Liver (tissue), 9 donors: ENCODE results near the gene IFI16. TPM values are rescaled to one million over a fixed set of nuclear protein-coding genes. Genes with fewer than 3 reads are reported as not detected.
"Not testable (repeated sequence)": the region's sequence is repeated elsewhere in the genome, so short reads cannot be mapped to it uniquely, and the experiment has no call there.

Source experiments
- DNase-seq: peaks from one replicate; pipeline ENCODE4 v3.0.0-alpha.2; 2017; ENCODE audit warnings: low spot score
- H3K27ac ChIP-seq, 2 donors: one replicate each; pipeline ENCODE4 v1.7.0; 2013; ENCODE audit warnings: inconsistent platforms in 2 of 2, low read length in 2 of 2, control low read depth in 1 of 2, low read depth in 1 of 2, mild to moderate bottlenecking in 1 of 2
- H3K27me3 ChIP-seq, 4 donors: one replicate each; pipeline versions ENCODE4 v1.6.1 to v1.7.0; 2013; ENCODE audit warnings: low read length in 3 of 4, inconsistent platforms in 1 of 4, mild to moderate bottlenecking in 1 of 4, moderate library complexity in 1 of 4; ENCODE audit not compliant: control insufficient read depth in 4 of 4, insufficient read depth in 4 of 4
- H3K36me3 ChIP-seq, 4 donors: one replicate each; pipeline versions ENCODE4 v1.6.1 to v1.7.0; 2013; ENCODE audit warnings: low read length in 3 of 4, mild to moderate bottlenecking in 3 of 4, low read depth in 1 of 4, moderate library complexity in 1 of 4; ENCODE audit not compliant: control insufficient read depth in 4 of 4, insufficient read depth in 3 of 4
- H3K4me1 ChIP-seq, 4 donors: one replicate each; pipeline versions ENCODE4 v1.6.1 to v1.7.0; 2013; ENCODE audit warnings: low read length in 3 of 4, mild to moderate bottlenecking in 3 of 4, moderate library complexity in 1 of 4; ENCODE audit not compliant: control insufficient read depth in 4 of 4, insufficient read depth in 4 of 4
- H3K4me3 ChIP-seq, 3 donors: one replicate each; pipeline versions ENCODE4 v1.6.1 to v1.7.0; 2013; ENCODE audit warnings: low read length in 3 of 3, control low read depth in 1 of 3, low read depth in 1 of 3, mild to moderate bottlenecking in 1 of 3
- H3K9ac ChIP-seq, 2 donors: one replicate each; pipeline ENCODE4 v1.7.0; 2013; ENCODE audit warnings: low read length in 2 of 2, mild to moderate bottlenecking in 2 of 2, moderate library complexity in 2 of 2, control low read depth in 1 of 2, low read depth in 1 of 2
- H3K9me3 ChIP-seq, 4 donors: one replicate each; pipeline versions ENCODE4 v1.6.1 to v1.7.0; 2013; ENCODE audit warnings: low read length in 3 of 4; ENCODE audit not compliant: control insufficient read depth in 4 of 4
- EGR1 ChIP-seq, 2 donors: IDR thresholded peaks; 2 replicates each; pipeline ENCODE4 v1.6.1; 2016 to 2018; ENCODE audit warnings: antibody characterized with exemption in 2 of 2, low read depth in 2 of 2
- FOXA1 ChIP-seq: IDR thresholded peaks from 2 replicates; pipeline ENCODE4 v1.6.1; 2016; ENCODE audit warnings: antibody characterized with exemption
- FOXA2 ChIP-seq: IDR thresholded peaks from 2 replicates; pipeline ENCODE4 v1.6.1; 2016; ENCODE audit warnings: antibody characterized with exemption
- GABPA ChIP-seq, 2 donors: IDR thresholded peaks in 1 of 2; conservative IDR thresholded peaks in 1 of 2; 2 replicates each; pipeline ENCODE4 v1.6.1; 2016; ENCODE audit warnings: antibody characterized with exemption in 2 of 2, mild to moderate bottlenecking in 1 of 2, moderate library complexity in 1 of 2
- HNF4G ChIP-seq: IDR thresholded peaks from 2 replicates; pipeline ENCODE4 v1.6.1; 2016; ENCODE audit warnings: antibody characterized with exemption
- JUND ChIP-seq, 2 donors: IDR thresholded peaks; 2 replicates each; pipeline ENCODE4 v1.6.1; 2016; ENCODE audit warnings: antibody characterized with exemption in 2 of 2
- NR2F2 ChIP-seq: IDR thresholded peaks from 2 replicates; pipeline ENCODE4 v1.6.1; 2016; ENCODE audit warnings: antibody characterized with exemption
- RAD21 ChIP-seq, 2 donors: IDR thresholded peaks; 2 replicates each; pipeline ENCODE4 v1.6.1; 2016; ENCODE audit warnings: antibody characterized with exemption in 2 of 2, mild to moderate bottlenecking in 2 of 2
- RXRA ChIP-seq, 2 donors: IDR thresholded peaks; 2 replicates each; pipeline ENCODE4 v1.6.1; 2017 to 2018; ENCODE audit warnings: antibody characterized with exemption in 2 of 2, mild to moderate bottlenecking in 1 of 2
- SP1 ChIP-seq: IDR thresholded peaks from 2 replicates; pipeline ENCODE4 v1.6.1; 2018; ENCODE audit warnings: antibody characterized with exemption, mild to moderate bottlenecking
- TAF1 ChIP-seq: conservative IDR thresholded peaks from 2 replicates; pipeline ENCODE4 v1.6.1; 2016; ENCODE audit warnings: antibody characterized with exemption, mild to moderate bottlenecking
- YY1 ChIP-seq: IDR thresholded peaks from 2 replicates; pipeline ENCODE4 v1.6.1; 2016; ENCODE audit warnings: antibody characterized with exemption, mild to moderate bottlenecking
- WGBS: extraction: QIAGEN DNeasy Blood & Tissue Kit; methylation state at CpG from one replicate; pipeline ENCODE4 v1.1.7; 2013; 5-methylcytosine and 5-hydroxymethylcytosine counted together
- polyA plus RNA-seq, 2 donors: library from polyadenylated mRNA; stranded (reverse) in 1 of 2; unstranded in 1 of 2; fragments of 200-250 nt in 1 of 2; fragments of >200 nt in 1 of 2; fragmentation: Nextera tagmentation in 1 of 2; extraction: Ambion mirVana in 1 of 2; gene quantifications; one replicate each; pipeline versions ENCODE4 v1.2.1 to v1.2.3, GENCODE V29; 2013 to 2015
- total RNA-seq, 2 donors: library from RNA; depleted of rRNA; stranded (reverse); fragments of >200 nt; gene quantifications; one replicate each; pipeline ENCODE4 v1.2.3, GENCODE V29; 2014
- TF ChIP-seq, protein P1 (sequence below): fragments of 150-350 bp; IDR thresholded peaks from 2 replicates; pipeline ENCODE4 v1.5.1; 2017; ENCODE audit warnings: improper control_type of control experiment, low read depth, low read length; ENCODE audit not compliant: missing input control
- TF ChIP-seq, protein P2 (sequence below): IDR thresholded peaks from 2 replicates; pipeline ENCODE4 v1.6.1; 2016; ENCODE audit warnings: antibody characterized with exemption
- TF ChIP-seq, protein P3 (sequence below): IDR thresholded peaks from 2 replicates; pipeline ENCODE4 v1.6.1; 2016; ENCODE audit warnings: antibody characterized with exemption
- TF ChIP-seq, protein P4 (sequence below): IDR thresholded peaks from 2 replicates; pipeline ENCODE4 v1.6.1; 2016; ENCODE audit warnings: antibody characterized with exemption
- TF ChIP-seq, protein P5 (sequence below): IDR thresholded peaks from 2 replicates; pipeline ENCODE4 v1.6.1; 2016; ENCODE audit warnings: antibody characterized with exemption, mild to moderate bottlenecking
- donor health status: healthy.
- donor health status: healthy.
- donor health status: healthy.
- donor health status: healthy.
- donor health status: healthy.

Gene IFI16
- total and polyA plus RNA-seq, 4 donors: 7.9 to 10.3 (median 9.0) TPM

DNA sequence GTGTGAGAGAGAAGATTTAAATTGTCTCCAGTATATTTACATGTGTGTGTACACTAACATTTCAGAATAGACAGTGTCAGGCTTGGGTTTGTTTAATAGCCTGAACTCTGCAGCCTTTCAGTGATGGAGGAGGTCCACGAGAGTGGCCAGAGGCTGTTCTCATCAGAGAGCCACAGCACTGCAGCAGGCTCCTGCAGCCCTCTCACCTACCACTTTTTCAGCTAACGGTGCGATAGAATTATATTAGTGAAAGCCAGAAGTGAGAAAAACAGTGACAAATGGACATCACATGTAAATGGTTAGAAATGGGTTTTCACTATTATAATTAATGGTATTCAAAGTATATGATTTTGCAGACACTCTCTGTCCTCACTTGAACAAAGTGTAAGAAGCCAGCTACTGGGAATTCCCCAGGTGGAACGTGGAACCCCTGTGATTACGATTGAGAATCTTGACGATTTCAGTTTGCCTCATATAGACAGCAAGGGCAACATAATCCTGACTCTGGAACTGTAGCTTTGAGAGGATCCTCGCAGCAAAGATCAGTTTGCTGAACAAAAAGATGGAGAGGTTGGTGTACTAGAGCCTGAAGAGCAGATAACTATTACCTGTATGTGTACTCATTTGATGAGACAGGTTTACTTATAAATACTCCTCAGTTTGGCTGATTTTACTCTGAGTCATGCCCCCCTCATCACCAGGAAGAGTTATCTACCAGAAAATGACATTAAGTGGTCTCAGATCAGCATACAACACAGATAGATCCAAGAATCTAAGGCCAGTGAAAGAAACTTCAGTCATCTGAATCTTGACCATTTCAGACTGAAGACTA lies 31.4 kb downstream of the IFI16 start:
- H3K9ac ChIP-seq: no peak overlapping the region
- H3K36me3 ChIP-seq: peaks cover 0 to 15% (median 6%) of the 10 kb centered on the region in 4 donors
- 78% methylated on average over 7 of the region's 7 CpGs for WGBS
- no peaks in the 10 kb centered on the region for H3K4me1 ChIP-seq
- TF ChIP-seq, protein P1, sequence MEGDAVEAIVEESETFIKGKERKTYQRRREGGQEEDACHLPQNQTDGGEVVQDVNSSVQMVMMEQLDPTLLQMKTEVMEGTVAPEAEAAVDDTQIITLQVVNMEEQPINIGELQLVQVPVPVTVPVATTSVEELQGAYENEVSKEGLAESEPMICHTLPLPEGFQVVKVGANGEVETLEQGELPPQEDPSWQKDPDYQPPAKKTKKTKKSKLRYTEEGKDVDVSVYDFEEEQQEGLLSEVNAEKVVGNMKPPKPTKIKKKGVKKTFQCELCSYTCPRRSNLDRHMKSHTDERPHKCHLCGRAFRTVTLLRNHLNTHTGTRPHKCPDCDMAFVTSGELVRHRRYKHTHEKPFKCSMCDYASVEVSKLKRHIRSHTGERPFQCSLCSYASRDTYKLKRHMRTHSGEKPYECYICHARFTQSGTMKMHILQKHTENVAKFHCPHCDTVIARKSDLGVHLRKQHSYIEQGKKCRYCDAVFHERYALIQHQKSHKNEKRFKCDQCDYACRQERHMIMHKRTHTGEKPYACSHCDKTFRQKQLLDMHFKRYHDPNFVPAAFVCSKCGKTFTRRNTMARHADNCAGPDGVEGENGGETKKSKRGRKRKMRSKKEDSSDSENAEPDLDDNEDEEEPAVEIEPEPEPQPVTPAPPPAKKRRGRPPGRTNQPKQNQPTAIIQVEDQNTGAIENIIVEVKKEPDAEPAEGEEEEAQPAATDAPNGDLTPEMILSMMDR: no peak
- TF ChIP-seq, protein P2, sequence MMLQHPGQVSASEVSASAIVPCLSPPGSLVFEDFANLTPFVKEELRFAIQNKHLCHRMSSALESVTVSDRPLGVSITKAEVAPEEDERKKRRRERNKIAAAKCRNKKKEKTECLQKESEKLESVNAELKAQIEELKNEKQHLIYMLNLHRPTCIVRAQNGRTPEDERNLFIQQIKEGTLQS: no peak
- TF ChIP-seq HNF4G: no peak
- TF ChIP-seq EGR1 (IDR thresholded peaks at IDR 0.05; ENCODE audit: low read depth in 2 of 2): no peak
- TF ChIP-seq FOXA2: no peak
- TF ChIP-seq YY1: no peak
- TF ChIP-seq, protein P3, sequence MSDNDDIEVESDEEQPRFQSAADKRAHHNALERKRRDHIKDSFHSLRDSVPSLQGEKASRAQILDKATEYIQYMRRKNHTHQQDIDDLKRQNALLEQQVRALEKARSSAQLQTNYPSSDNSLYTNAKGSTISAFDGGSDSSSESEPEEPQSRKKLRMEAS: no peak
- TF ChIP-seq, protein P4, sequence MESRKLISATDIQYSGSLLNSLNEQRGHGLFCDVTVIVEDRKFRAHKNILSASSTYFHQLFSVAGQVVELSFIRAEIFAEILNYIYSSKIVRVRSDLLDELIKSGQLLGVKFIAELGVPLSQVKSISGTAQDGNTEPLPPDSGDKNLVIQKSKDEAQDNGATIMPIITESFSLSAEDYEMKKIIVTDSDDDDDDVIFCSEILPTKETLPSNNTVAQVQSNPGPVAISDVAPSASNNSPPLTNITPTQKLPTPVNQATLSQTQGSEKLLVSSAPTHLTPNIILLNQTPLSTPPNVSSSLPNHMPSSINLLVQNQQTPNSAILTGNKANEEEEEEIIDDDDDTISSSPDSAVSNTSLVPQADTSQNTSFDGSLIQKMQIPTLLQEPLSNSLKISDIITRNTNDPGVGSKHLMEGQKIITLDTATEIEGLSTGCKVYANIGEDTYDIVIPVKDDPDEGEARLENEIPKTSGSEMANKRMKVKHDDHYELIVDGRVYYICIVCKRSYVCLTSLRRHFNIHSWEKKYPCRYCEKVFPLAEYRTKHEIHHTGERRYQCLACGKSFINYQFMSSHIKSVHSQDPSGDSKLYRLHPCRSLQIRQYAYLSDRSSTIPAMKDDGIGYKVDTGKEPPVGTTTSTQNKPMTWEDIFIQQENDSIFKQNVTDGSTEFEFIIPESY: no peak
- TF ChIP-seq JUND (IDR thresholded peaks at IDR 0.05): no peak
- TF ChIP-seq NR2F2: no peak
- TF ChIP-seq, protein P5, sequence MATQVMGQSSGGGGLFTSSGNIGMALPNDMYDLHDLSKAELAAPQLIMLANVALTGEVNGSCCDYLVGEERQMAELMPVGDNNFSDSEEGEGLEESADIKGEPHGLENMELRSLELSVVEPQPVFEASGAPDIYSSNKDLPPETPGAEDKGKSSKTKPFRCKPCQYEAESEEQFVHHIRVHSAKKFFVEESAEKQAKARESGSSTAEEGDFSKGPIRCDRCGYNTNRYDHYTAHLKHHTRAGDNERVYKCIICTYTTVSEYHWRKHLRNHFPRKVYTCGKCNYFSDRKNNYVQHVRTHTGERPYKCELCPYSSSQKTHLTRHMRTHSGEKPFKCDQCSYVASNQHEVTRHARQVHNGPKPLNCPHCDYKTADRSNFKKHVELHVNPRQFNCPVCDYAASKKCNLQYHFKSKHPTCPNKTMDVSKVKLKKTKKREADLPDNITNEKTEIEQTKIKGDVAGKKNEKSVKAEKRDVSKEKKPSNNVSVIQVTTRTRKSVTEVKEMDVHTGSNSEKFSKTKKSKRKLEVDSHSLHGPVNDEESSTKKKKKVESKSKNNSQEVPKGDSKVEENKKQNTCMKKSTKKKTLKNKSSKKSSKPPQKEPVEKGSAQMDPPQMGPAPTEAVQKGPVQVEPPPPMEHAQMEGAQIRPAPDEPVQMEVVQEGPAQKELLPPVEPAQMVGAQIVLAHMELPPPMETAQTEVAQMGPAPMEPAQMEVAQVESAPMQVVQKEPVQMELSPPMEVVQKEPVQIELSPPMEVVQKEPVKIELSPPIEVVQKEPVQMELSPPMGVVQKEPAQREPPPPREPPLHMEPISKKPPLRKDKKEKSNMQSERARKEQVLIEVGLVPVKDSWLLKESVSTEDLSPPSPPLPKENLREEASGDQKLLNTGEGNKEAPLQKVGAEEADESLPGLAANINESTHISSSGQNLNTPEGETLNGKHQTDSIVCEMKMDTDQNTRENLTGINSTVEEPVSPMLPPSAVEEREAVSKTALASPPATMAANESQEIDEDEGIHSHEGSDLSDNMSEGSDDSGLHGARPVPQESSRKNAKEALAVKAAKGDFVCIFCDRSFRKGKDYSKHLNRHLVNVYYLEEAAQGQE: no peak
- no peak for TF ChIP-seq SP1
- no peak for TF ChIP-seq RXRA (IDR thresholded peaks at IDR 0.05)
- no peak for TF ChIP-seq GABPA (IDR thresholded peaks at IDR 0.05 in 1 of 2, conservative IDR thresholded peaks at IDR 0.05 in 1 of 2)
- no peak for TF ChIP-seq TAF1
- TF ChIP-seq FOXA1: no peak
- no peak for TF ChIP-seq RAD21 (IDR thresholded peaks at IDR 0.05)
- no peaks in the 10 kb centered on the region for H3K27me3 ChIP-seq
- no peak overlapping the region for H3K27ac ChIP-seq
- no peak overlapping the region for H3K4me3 ChIP-seq
- H3K9me3 ChIP-seq: no peaks in the 10 kb centered on the region
- DNase-seq: no peak

DNA sequence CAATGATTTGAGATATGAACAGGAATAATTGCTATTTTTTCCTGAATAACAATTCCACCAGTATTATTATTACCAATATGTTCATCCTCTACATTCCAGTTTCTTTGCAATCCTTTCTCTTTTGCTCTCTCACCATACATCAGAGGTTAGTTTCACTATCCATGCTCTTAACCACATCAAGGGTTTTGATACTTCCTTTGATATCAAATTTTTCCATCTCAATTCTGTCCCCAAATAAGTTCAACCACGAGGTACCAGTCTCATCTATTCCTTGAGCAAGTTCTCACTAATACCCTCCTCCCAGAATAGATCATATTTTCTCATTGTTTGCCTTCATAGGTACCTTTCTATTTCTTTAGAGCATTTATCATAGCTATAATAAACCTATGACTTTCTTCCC lies 36.8 kb downstream of the IFI16 start:
- not testable (repeated sequence) for H3K27ac ChIP-seq, H3K4me1 ChIP-seq, H3K4me3 ChIP-seq, DNase-seq, H3K27me3 ChIP-seq, H3K36me3 ChIP-seq, H3K9me3 ChIP-seq, H3K9ac ChIP-seq
- WGBS: 59% methylated on average over 1 of the region's 1 CpG
